ENCODE data around the gene OR10T2.

DNA sequence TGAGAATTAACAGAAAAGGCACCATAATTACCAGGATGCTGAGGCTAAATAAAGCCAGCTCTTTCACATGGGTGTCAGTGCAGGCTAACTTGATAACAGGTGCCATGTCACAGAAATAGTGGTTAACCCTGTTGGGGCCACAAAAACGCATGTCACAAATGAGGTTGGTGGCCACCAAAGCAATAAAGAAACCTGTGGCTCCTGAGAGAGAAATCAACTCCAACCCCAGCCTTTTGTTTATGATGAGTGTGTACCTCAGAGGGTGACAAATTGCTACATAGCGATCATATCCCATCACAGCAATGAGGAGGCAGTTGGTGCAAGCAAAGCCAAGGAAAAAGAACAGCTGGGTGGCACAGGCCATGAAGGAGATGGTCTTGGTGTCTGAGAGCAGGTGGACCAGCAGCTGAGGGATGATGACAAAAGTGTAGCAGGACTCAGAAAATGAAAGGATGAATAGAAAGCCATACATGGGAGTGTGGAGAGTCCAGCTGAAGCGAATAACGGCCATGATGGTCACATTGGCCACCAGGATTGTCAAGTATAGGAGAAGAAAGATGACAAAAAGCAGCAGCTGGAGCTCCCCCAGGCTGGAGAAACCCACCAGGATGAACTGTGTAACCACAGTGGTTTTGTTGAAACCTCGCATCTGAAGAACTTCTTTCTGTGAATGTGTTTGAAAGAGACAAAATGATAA, at the start of gene OR10T2:
- TF ChIP-seq, protein P1, sequence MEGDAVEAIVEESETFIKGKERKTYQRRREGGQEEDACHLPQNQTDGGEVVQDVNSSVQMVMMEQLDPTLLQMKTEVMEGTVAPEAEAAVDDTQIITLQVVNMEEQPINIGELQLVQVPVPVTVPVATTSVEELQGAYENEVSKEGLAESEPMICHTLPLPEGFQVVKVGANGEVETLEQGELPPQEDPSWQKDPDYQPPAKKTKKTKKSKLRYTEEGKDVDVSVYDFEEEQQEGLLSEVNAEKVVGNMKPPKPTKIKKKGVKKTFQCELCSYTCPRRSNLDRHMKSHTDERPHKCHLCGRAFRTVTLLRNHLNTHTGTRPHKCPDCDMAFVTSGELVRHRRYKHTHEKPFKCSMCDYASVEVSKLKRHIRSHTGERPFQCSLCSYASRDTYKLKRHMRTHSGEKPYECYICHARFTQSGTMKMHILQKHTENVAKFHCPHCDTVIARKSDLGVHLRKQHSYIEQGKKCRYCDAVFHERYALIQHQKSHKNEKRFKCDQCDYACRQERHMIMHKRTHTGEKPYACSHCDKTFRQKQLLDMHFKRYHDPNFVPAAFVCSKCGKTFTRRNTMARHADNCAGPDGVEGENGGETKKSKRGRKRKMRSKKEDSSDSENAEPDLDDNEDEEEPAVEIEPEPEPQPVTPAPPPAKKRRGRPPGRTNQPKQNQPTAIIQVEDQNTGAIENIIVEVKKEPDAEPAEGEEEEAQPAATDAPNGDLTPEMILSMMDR (IDR thresholded peaks at IDR 0.05) = no peak
- TF ChIP-seq EZH2phosphoT487 (IDR thresholded peaks at IDR 0.05) (no peak), EZH2 (IDR thresholded peaks at IDR 0.05) (no peak)
